TTC549 (cell line): ENCODE data around the gene IKZF2.

ENCODE experiments used
- FAIRE-seq: peaks from 2 replicates; lab custom pipeline; 2012; peaks lifted over from hg19 to GRCh38; lab: Jason Lieb, UNC

Gene IKZF2

GRCh38 chr2:213101109-213101508 lies 50.3 kb downstream of the IKZF2 start:
- no peak for FAIRE-seq

GRCh38 chr2:213098612-213099011 lies 52.8 kb downstream of the IKZF2 start:
- FAIRE-seq: no peak

GRCh38 chr2:213091765-213092164 lies 59.6 kb downstream of the IKZF2 start:
- FAIRE-seq: no peak

- FAIRE-seq: no peak
Measured at GRCh38 chr2:213090772-213091171, 60.6 kb downstream of the IKZF2 start.

GRCh38 chr2:213089438-213089837 lies 62.0 kb downstream of the IKZF2 start:
- no peak for FAIRE-seq

- no peak for FAIRE-seq
Measured at GRCh38 chr2:213087040-213087439, 64.4 kb downstream of the IKZF2 start.

GRCh38 chr2:213086571-213086970 lies 64.8 kb downstream of the IKZF2 start:
- FAIRE-seq: no peak

- FAIRE-seq: no peak
Measured at GRCh38 chr2:213086050-213086449, 65.4 kb downstream of the IKZF2 start.

GRCh38 chr2:213085538-213085937 lies 65.9 kb downstream of the IKZF2 start:
- no peak for FAIRE-seq

- no peak for FAIRE-seq
Measured at GRCh38 chr2:213084261-213084660, 67.2 kb downstream of the IKZF2 start.

GRCh38 chr2:213080969-213081617 lies 70.3 kb downstream of the IKZF2 start:
- no peak for FAIRE-seq

GRCh38 chr2:213079756-213080155 lies 71.7 kb downstream of the IKZF2 start:
- no peak for FAIRE-seq

- no peak for FAIRE-seq
Measured at GRCh38 chr2:213078686-213079085, 72.7 kb downstream of the IKZF2 start.

GRCh38 chr2:213069531-213069930 lies 81.9 kb downstream of the IKZF2 start:
- FAIRE-seq: no peak

- no peak for FAIRE-seq
Measured at GRCh38 chr2:213068676-213069359, 82.6 kb downstream of the IKZF2 start.

GRCh38 chr2:213067888-213068287 lies 83.5 kb downstream of the IKZF2 start:
- FAIRE-seq: no peak

- no peak for FAIRE-seq
Measured at GRCh38 chr2:213066443-213066743, 85.0 kb downstream of the IKZF2 start.

- no peak for FAIRE-seq
Measured at GRCh38 chr2:213065583-213066442, 85.6 kb downstream of the IKZF2 start.

GRCh38 chr2:213064099-213064498 lies 87.3 kb downstream of the IKZF2 start:
- FAIRE-seq: no peak

GRCh38 chr2:213057977-213058376 lies 93.4 kb downstream of the IKZF2 start:
- no peak for FAIRE-seq

- no peak for FAIRE-seq
Measured at GRCh38 chr2:213046431-213046830, 105.0 kb downstream of the IKZF2 start.

- no peak for FAIRE-seq
Measured at GRCh38 chr2:213043566-213043965, 107.8 kb downstream of the IKZF2 start.

GRCh38 chr2:213042262-213042661 lies 109.2 kb downstream of the IKZF2 start:
- no peak for FAIRE-seq
